GM18520 (cell line): Measurements from ENCODE around the gene NT5C2.

Source experiments
- ATAC-seq: cut with Tn5 transposase; IDR thresholded peaks from one replicate; pipeline ENCODE4 v1.9.1; 2021; ENCODE audit not compliant: unreplicated experiment

NT5C2 gene

DNA sequence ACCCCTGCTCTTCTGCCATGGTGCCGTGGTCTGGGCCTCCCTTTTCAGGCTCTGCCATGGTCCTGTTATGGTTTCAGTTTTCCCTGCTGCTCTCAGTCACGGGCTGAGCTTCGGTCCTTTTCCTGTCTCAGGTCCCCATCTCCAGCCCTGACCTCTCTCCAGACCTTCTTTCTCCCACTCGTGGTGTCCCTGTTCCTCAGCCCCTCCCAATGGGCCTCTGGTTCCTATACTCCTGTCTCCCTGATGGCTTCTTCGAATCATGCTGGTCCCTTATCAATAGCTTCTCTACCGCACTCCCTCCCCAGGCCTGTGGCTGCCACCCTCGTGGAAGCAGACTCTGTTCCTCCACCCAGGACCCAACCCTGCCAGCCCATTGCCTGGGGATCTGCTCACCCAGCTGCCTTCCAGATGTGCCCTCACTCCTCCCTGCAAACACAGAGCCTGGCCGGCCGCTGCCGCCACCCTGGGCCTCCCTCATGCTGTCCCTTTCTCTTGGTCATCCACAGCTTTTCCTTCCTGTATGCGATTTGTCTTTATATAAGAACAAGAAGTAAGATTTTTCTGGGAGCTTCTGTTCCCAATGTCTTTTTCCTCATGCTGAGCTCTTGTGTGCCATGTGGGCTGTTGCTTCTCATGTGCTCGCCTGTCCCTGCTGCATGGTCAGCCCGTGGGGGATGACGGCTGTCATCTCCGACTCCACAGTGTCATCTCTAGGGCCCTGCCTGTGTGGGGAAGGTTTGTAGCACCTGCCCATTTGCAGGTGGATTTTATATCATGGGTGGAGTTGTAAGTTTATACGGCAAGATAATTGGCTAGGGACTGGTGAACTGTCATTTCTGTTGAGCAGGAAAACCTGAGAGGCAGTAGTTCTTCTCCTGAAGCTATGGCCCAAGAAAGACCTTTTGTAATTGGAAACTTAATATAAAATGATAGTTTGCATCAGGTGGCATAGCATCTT is 126.7 kb downstream of the NT5C2 start:
- no peak for ATAC-seq

DNA sequence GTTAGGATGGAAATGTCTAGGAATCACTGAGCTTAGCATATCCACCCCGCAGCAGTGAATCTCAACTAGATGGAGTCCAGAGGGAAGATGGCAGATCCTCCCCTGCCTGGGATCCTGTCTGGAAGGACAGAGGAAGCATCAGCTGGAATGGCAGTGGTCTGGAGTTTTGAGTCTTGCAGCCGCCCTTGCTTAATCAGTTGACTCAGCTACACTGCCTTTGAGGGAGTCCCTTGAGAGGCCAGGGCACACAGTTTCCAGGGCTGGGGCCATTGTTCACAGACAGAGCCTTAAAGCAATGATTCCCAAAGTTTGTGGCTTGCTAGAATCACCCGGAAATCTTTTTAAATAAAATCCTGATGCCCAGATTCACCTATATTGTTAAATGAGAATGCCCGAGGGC is 128.1 kb downstream of the NT5C2 start:
- ATAC-seq = no peak

DNA sequence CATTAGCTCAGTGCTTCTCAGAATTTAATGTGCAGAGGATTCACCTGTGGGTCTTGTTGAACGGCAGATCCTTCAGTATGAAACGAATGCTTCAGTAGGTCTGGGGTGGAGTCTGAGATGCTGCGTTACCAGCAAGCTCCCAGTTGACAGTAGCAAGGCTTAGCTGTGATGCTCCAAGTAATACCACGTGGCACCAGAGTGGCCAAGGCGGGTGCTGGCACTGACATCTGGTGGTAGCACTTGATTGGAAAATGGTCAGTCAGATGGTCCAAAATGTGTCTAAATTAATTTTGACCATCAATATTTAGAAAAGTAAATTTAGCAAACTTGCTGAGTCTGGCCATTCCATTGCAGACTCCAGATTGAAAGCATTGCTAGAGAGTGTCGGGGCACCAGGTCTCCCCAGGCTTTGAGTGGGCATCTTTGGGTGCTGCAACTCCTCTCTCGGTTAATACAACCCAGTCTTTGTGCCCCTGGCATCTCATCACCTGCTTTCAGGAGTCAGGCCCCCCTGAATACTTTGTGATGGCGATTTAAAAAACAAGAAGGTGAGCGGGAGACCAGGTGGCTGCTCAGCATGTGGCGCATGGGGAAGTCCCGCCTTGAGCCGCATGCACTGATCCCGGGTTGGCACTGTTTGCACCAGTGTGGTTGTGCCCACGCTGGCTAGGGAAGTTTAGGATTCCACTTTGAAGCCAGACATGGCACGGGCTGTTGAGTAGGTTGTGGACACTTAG is 130.1 kb downstream of the NT5C2 start:
- ATAC-seq = no peak

DNA sequence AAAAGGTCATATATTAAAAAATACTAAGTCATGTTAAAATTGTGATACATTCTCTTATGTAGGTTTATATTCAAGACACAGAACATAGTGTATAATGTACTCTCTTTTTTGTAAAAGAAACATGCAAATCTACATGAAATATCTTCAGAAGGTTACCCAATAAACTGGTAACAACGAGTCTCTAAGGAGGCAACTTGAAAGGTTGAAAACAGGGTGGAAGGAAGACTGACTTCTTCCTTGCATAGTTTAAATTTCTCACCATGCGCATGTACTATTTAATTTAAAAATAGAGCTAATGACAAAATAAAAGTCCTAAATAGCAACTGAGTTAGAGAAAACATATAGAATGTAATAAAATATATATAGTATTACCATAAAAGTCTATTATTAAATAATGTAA is 132.5 kb downstream of the NT5C2 start:
- no peak for ATAC-seq

DNA sequence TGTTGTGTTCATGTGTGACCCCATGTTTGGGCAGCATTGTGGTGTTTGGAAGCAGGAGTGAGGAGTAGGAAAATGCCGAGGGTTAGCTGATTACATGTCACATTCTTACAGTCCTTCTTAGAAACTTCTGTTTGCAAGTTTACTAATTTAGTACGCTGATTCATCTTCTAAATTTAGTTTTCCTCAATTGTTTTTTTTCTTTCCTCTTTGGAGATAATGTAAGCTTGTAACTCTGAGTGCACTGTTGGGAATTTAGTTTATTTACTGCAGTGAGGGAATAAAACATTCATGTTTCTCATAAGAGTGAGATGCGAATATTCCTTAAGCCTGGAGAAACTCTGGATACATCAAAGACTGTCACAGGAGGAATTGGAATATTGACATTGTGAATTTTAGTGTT is 135.0 kb downstream of the NT5C2 start:
- no peak for ATAC-seq

DNA sequence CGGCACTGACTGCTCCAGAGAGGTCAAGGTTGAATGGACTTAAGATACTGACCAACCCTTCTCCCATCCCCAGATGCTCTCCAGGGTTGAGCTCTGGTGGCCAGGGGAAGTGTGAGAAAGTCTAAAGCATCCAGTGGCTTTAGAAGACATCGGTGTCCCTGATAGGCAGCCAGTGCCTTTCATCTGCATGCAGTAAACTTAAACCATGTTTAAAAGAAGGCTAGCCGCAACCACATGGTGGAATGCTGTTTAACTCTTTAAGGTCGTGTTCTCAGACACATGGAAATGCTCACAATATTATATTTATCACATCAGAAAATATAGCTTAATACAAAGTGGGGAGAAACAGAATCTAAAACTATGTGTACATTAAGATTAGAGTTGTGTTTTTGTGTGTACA is 138.0 kb downstream of the NT5C2 start:
- ATAC-seq = no peak

DNA sequence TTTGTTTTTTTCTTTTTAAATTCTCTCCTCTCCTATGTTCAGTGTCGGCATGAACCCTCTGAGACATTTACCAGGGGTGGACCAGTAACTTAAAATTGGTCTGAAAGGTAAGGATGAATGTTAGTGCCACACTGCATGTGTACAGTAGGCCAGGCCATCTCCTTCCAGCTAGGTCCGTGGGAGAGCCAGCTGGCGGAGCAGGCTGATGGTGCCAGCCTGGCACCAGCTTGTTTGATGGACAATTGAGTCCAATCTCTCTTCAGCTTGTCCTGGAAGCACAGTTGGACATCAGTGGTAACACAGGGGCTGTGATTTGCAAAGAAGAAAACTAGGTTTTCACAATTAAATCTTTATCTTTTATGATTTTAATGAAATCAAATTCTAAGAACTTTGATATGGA is 138.5 kb downstream of the NT5C2 start:
- no peak for ATAC-seq

DNA sequence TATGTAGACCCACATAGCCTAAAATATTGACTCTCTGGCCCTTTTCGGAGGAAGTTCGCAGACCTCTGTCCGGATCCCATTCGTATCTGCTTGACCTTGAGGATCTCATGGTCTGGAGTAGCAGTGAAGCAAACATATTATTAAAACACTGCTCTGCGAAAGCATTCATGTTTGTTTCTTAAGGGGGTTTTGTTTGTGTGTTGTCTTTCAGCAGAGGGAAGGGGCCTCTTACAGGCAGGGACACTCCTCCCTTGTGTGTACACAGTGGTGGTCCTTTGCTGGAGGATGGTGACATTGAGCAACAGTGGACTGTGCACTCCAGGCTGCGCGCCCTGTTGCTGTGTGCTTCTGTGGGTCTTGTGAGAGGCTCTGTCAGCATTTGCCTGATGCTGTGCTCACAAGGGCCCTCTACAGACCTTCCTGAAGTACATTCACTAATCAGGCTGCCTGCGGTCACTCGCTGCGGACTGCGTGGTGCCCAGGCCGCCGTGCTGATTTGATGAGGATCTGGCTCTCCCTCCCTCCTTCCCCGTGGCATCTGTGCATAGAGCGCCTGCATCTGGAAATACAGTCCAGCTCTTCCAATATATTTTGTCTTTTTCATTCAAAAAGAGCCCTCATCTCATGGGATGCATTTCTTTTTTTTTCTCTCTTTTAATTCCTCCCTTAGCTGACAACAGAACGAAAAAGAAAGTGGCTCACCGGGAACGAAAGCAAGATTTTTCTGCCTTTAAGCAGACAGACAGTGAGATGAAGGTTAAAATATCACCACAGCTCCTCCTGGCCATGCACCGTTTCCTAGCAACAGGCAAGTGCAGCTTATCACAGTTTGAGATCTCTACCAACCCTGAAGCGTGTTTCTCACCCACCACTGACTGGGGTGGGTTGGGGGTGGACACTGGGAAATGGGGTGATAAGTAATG is 139.2 kb downstream of the NT5C2 start:
- no peak for ATAC-seq

DNA sequence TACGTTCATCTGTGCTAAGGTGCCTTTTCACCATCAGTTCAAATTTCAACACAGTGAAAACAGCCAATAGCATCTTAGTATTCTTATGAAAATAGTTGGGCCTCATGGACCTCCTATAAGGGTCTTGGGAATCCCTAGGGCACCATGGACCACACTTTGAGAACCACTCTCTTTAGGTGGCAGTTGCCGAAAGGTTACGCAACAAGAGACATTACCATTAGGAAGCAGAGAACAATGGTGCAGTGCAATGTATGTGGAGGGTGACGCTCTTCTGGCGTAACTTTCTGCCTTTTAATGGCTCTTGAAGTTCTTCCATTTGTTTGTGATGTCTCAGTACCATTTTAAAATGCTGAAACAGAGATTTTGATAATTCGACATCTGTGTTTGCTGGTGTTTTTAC is 143.8 kb downstream of the NT5C2 start:
- no peak for ATAC-seq

DNA sequence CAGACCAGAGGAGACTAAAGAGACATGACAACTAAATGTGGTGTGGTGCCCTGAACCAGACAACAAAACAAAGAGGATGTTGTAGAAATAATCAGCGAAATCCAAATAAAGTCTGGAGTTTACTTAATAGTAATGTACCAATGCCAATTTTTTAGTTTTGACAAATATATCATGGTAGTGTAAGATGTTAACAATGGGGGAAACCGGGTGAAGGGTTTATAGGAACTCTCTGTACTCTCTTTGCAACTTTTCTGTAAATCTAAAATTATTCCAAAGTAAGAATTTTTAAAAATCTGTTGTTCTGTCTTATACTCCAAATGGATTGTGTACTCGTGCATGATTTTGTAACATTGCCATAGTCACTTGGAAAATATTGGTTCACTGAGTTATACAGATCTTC is 145.7 kb downstream of the NT5C2 start:
- no peak for ATAC-seq

DNA sequence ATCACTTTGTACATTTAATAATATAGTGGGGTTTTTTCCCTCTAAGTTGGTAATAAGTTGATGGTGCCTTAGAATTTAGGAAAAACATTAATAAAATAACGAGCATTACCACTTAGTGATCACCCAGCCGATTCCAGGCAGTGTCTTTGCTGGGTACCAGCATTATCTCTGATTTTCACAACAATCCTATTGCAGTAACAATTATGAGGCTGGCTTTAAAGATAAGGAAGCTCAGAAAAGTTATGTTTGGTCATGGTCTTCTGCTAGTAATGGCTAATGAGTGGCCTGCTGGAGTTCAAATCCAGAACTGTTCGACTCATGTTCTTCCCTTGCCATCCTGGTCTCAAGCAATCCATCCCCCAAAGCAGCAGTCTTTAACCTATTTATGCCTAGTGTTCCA is 147.1 kb downstream of the NT5C2 start:
- ATAC-seq = no peak

DNA sequence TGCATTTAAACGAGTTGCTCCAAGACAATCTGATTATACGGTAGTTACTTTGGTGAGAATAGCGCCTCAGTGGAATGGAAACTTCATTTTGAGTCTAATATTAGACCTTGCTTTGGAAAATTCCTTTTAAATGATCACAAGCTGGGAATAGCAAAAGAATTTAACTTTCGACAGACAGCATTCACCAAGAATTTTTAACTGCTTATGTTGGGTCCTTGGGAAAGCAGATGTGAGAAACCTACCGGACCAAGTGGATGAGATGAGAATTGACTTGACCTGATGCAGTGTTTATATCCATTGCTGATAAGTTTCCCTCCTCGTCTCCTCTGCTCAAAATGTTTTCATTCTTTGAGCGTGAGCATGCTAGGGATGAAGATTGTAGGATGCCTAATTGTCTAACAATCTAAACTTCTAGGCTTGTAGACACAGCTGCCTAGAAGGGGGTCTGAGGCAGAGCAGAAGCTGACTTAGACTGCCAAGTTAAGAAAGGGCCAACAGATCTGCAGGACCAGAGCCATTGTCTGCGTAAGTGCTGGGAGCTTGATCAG is 148.1 kb downstream of the NT5C2 start:
- no peak for ATAC-seq

DNA sequence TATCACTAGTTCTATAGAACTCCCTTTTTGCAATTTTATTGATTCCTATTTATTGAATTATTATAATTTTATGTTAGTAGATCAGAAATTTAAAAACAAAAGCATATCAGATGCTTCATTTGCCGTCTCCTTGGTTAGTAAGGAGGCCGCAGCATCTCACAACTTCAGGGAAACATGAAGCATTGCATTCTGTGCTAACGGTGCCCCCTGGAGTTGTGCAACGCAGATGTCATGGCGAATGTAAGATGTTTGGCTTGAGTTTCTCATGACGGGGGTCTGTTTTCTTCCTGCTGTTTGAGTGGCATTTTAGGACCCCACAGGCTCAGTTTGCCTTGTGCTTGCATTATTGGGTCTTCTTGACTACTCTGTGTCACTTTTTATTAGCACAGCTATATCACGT is 150.2 kb downstream of the NT5C2 start:
- no peak for ATAC-seq

DNA sequence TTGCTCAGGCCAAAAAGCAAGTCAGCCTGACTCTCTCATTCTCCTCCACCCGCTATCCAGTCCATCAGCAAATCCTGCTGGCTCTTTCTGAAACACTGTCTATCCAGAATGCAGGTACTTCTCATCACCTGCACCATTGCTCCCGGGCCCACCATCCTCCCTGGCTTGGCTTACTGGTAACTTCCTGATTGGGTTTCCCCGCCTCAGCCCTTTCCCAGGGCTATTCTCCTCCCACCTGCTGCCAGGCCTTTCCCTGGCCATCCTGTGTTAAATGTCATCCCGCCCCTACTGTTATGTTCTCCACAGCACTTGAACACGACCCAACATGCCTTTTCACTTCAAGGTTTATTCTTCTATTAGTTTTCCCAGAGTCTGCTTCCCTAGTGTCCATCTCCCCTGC is 150.9 kb downstream of the NT5C2 start:
- ATAC-seq = no peak

DNA sequence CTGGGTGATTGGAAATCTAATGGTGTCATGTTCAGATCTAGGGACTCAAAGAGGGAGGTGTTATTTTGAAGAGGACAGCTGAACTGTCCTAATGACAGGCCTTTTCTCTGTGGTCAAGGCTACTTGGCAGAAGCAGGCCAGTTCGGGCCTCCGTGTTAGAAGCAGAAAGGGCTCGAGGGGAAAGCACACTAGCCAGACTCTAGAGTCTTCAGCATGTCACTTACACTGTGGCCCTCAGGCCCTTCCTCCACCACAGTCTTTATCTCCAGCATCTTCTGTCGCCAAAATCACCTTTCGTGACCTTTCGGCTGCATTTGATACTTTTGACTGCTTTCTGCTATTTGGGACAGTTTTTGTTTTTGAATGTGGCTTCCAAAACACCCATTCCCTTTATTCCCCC is 151.7 kb downstream of the NT5C2 start:
- ATAC-seq = no peak

DNA sequence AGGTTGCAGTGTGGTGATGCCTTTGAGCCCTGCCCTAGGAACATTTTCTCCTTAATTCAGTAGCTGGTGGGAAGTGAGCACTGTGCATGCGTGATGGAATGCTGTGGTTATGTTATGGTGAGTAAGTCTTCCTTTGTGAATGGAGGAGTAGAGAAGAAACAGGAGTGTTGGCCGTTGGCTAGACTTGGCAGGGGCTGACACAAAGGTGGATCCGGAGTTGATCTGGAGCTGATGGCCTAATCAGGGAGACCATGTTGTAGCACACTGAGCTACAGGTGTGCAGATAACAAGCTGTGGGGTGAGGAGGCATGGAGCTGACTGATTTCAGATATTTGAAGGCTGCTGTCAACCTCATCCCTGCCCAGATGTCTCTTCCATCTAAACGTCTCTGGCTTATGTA is 152.7 kb downstream of the NT5C2 start:
- no peak for ATAC-seq

DNA sequence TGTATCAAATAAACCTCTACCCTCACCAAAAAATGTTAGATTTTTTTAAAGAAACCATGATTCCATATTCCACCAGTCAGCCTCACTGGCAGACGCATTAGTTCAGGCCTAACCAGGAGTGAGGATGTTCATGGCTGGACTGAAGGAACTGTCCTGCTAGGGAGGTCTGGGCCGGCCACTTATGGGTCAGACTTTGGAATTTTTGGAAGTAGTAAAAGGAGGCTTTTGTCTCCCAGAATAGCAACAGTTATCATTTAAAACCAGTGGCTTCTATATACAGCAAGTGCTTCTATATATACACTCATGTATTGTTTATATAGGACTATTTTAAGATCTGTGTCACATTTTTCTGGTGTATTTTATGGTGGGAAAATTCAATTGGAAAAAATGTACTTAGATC is 154.5 kb downstream of the NT5C2 start:
- no peak for ATAC-seq
